ENCODE data around the gene CACNA1C.

GRCh38 chr12:2312175-2312574, 259.4 kb downstream of the CACNA1C start:
- TF ChIP-seq CTCF (IDR thresholded peaks at IDR 0.05) (no peak), POLR2A (IDR thresholded peaks at IDR 0.05) (no peak)
